GM18951 (cell line): Measurements from ENCODE around the gene TLCD3B.

ENCODE experiments used
- POLR2A ChIP-seq: IDR thresholded peaks from 4 replicates; pipeline ENCODE4 v1.6.1; 2011; ENCODE audit warnings: mild to moderate bottlenecking; ENCODE audit not compliant: insufficient read length, insufficient read depth; ENCODE audit errors: extremely low read depth
- in situ Hi-C: fragments of 300-500 bp; cut with MboI; formaldehyde crosslinking; loops from one replicate; pipeline ENCODE4 v1.12.0; 2022; ENCODE audit warnings: low sequenced_read_pairs, mixed read lengths, inconsistent platforms; ENCODE audit not compliant: unreplicated experiment

The TLCD3B gene

GRCh38 chr16:30053376-30054015 is 22.4 kb upstream of the TLCD3B start:
- in situ Hi-C loops = no loop called here
- TF ChIP-seq POLR2A = no peak

GRCh38 chr16:30052671-30053372 is 21.8 kb upstream of the TLCD3B start:
- in situ Hi-C loops = no loop called here
- peak; percentile 45 for TF ChIP-seq POLR2A

- no peak for TF ChIP-seq POLR2A
- in situ Hi-C loops = no loop called here
These were observed 20.4 kb upstream of the TLCD3B start for GRCh38 chr16:30051518-30051917.

GRCh38 chr16:30049871-30050270 is 18.8 kb upstream of the TLCD3B start:
- in situ Hi-C loops = loop anchor here (25.0 kb wide), 1 partner anchor 938 kb away; no protein-coding TSS in a partner anchor
- no peak for TF ChIP-seq POLR2A

GRCh38 chr16:30046588-30046987 is 15.5 kb upstream of the TLCD3B start:
- in situ Hi-C loops = loop anchor here (25.0 kb wide), 1 partner anchor 934 kb away; no protein-coding TSS in a partner anchor
- TF ChIP-seq POLR2A = no peak

- TF ChIP-seq POLR2A = no peak
- in situ Hi-C loops = loop anchor here (25.0 kb wide), 1 partner anchor 934 kb away; no protein-coding TSS in a partner anchor
These were observed 15.1 kb upstream of the TLCD3B start for GRCh38 chr16:30046178-30046577.

- in situ Hi-C loops = loop anchor here (25.0 kb wide), 1 partner anchor 930 kb away; no protein-coding TSS in a partner anchor
- TF ChIP-seq POLR2A = no peak
These were observed 10.8 kb upstream of the TLCD3B start for GRCh38 chr16:30041841-30042240.

GRCh38 chr16:30040690-30041089 is 9.6 kb upstream of the TLCD3B start:
- in situ Hi-C loops = loop anchor here (25.0 kb wide), 1 partner anchor 928 kb away; no protein-coding TSS in a partner anchor

- no peak for TF ChIP-seq POLR2A
- in situ Hi-C loops = loop anchor here (25.0 kb wide), 1 partner anchor 928 kb away; no protein-coding TSS in a partner anchor
These were observed 9.2 kb upstream of the TLCD3B start for GRCh38 chr16:30040221-30040620.

- in situ Hi-C loops = loop anchor here (25.0 kb wide), 1 partner anchor 921 kb away; no protein-coding TSS in a partner anchor
- no peak for TF ChIP-seq POLR2A
These were observed 2.2 kb upstream of the TLCD3B start for GRCh38 chr16:30033270-30033669.

GRCh38 chr16:30032083-30032819 is 1.2 kb upstream of the TLCD3B start:
- in situ Hi-C loops = loop anchor here (25.0 kb wide), 1 partner anchor 920 kb away; no protein-coding TSS in a partner anchor
- no peak for TF ChIP-seq POLR2A

- no peak for TF ChIP-seq POLR2A
- in situ Hi-C loops = loop anchor here (25.0 kb wide), 1 partner anchor 919 kb away; no protein-coding TSS in a partner anchor
These were observed 427 bp upstream of the TLCD3B start for GRCh38 chr16:30031477-30031918.
